ENCODE data around the gene CHTOP.
"Not testable (repeated sequence)": the region's sequence is repeated elsewhere in the genome, so short reads cannot be mapped to it uniquely, and the experiment has no call there.

The CHTOP gene, protein sequence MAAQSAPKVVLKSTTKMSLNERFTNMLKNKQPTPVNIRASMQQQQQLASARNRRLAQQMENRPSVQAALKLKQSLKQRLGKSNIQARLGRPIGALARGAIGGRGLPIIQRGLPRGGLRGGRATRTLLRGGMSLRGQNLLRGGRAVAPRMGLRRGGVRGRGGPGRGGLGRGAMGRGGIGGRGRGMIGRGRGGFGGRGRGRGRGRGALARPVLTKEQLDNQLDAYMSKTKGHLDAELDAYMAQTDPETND

GRCh38 chr1:153633754-153634665, at the start of gene CHTOP:
TSS of gene CHTOP (plus strand) at chr1:153634066. CDS start at chr1:153636589, 2,523 bp downstream.
- peak; percentile 97 for DNase-seq

DNA sequence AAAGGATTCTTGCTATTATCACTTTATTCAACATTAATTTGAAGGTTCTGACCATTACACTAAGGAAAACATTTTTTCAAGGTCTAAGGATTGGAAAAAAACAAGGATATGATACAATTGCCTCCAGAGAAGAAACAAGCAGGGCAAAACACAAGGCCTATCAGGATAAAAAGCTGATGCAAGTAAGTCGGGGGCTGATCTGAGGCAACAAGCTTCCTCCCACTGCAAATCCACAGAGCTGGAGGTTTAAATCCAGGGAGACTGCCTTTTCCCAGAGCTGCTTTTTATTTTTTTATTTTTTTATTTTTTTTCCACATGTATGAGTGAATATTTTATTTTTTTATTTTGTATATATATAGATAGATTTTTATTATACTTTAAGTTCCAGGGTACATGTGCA, 48.9 kb upstream of the CHTOP start:
- DNase-seq, result no peak

DNA sequence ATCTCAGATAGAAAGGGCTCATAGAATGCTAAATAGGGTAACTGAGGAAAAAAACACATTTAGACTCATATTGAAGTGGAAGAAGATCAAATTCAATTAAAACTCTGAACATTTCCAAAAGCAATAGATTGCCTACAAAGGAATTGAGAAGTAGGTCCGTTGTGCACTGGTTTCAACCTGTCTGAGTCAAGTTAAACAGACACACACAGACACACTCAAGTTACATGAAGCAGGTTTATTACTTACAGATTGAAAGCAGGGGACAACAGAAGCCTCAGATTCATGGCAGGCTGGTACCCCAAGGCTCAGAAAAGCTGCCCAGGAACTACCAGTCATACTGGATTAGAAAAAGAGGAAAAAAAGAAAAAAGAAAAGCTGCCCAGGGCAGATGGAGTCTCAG, 47.5 kb upstream of the CHTOP start:
- no peak for DNase-seq

DNA sequence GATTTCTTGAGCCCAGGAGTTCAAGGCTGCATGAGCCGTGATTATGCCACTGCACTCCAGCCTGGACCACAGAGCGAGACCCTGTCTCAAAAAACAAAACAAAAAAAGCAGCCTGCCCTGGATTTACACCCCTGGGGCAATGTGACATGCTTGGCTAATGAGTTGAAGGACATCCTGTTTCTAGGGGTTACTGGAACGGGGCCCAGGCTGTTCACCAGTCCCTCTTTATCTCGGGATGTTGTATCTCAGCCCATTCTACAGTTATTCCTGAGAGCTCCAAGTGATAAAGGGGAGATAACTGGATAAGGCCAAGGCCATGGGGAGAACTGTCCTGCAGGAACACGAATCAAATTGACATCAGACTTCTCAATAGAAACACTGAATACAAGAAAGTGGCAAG, 46.6 kb upstream of the CHTOP start:
- no peak for DNase-seq

DNA sequence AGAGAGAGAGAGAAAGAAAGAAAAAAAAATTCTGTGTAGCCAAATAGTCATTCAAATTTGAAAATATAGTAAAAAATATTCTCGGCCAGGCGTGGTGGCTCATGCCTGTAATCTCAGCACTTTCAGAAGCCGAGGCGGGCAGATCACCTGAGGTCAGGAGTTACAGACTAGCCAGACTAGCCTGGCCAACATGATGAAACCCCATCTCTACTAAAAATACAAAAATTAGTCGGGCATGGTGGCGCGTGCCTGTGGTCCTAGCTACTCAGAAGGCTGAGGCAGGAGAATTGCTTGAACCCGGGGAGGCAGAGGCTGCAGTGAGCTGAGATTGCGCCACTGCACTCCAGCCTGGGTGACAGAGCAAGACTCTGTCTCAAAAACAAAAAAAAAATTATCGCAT, 45.8 kb upstream of the CHTOP start:
- not testable (repeated sequence) for DNase-seq

DNA sequence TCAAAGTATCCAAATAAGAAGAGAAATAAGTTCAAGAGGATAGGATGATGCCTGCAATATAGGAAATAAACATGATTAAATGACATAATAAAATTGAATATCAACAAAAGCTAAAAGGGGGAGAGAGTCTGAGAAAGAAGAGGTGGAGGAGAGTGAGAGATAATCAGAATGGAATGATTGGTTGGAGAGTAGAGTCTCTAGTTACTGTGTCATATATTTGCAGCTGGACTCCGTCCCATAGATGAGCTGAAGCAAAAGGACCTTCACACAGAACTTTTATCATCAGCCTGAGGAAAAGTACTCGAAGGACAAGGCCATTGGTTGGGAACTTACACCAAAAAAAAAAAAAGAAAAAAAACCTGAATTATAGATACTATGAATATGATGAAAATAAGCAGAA, 45.4 kb upstream of the CHTOP start:
- DNase-seq, result no peak

- no peak for DNase-seq
Observed at GRCh38 chr1:153592748-153593147, 41.1 kb upstream of the CHTOP start.

GRCh38 chr1:153597206-153597605, 36.7 kb upstream of the CHTOP start:
- DNase-seq, result no peak

DNA sequence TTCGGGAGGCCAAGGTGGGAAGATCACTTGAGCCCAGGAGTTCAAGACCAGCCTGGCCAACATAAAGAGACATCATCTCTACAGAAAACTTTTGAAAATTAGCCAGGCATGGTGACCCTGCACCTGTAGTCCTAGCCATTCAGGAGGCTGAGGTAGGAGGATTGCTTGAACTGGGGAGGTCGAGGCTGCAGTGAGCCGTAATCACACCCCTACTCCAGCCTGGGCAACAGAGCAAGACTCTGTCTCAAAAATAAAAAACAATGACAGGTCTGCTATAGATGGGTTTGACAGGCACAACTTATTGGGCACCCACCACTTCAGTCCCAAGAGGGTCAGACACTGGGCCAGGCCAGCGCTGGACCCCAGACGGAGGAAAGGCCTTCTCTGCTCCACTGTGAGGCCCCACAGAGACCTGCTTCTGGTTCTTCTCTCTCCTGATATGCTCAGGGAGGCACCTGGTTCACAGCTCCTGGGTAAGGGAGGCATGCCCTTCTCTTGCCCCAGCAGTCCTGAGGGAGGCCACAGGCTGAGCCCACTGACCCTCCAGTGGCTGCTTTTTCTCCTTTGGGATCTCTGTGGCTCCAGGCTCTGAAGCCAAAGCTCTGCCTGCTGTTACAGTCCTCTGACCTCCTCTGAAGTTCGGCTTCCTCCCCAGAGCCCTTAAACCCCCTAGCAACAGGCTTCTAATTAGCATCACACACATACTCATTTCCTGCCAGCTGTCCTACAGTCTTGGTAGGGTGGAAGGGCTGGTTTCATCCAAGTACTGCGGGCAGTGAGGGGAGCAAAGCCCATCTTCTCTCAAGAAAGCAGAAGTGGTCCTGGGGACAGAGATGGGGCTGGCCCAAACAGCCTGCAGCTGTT, 35.3 kb upstream of the CHTOP start:
- DNase-seq, result peak; percentile 25

- no peak for DNase-seq
Observed at GRCh38 chr1:153599847-153600246, 34.0 kb upstream of the CHTOP start.

GRCh38 chr1:153602749-153603148, 31.1 kb upstream of the CHTOP start:
- DNase-seq, result no peak

DNA sequence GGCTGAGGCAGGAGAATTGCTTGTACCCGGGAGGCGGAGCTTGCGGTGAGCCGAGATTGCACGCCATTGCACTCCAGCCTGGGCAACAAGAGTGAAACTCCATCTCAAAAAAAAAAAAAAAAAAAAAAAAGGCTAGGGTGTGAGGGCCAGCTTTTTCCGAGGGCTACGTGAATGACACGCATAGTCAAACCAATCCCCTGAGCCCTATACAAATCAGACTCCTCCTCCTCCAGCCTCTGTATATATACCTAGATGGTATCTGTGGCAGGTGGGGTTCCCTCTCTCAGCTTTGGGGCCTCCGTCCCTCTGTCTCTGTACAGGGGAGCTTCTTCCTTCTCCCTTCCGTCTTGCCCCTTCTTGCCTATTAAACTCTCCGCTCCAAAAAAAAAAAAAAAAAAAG, 27.7 kb upstream of the CHTOP start:
- no peak for DNase-seq

- no peak for DNase-seq
Observed at GRCh38 chr1:153607381-153607780, 26.5 kb upstream of the CHTOP start.

GRCh38 chr1:153608089-153608682, 25.7 kb upstream of the CHTOP start:
- DNase-seq, result no peak

DNA sequence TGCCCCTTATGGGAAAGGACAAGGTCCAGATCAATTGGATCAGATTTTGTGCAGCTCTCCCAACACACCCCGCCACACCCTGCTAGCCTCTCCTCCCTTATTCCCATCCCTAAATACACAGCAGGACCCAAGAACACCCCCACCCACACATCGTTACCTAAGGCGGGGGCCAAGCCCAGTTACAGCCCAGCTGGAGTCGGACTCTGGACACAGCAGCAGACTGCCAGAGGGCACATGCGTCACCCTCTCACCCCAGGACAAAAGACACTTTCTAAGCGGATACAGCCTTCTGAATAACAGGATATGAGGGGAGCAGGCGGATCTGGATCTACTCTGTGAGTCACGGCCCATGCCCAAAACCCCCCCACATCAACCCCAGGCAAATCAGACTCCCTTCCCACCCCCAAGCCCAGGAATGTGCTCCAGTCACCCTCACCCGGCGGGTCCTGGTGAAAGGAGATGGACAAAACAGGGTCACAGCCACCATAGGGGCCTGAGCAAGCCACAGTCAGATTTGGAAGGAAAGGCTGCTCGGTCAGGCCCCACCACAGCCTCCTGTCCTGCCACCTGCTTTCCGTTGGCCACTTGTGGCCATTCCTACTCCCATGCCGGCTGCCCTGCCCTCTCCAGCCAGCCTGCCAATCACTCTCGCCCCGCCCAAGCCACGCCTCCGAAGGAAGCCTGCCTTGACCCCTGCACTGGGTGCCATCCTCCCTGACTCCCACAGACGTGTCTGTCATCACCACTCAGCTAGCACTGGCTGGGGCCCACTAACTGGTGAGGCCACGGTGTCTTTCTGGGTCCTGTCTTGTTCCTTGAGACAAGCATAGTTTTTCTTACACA, 24.9 kb upstream of the CHTOP start:
- no peak for DNase-seq

DNA sequence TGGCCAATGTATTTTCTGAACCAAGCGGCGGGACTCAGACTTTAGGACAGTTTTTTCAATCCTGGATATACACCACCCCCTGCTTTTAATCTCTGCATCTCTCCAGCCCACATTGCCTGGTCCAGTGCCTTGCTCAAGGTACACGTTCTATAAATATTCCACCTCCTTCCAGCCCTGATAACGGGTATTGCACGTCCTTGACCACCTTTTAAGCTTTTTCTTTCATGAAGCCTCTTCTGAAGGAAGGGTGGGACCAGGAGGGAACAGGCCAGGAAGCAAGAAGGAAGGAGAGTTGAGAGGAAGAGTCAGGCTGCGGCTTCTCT, 24.3 kb upstream of the CHTOP start:
- no peak for DNase-seq

GRCh38 chr1:153610334-153610733, 23.5 kb upstream of the CHTOP start:
- DNase-seq, result no peak

- no peak for DNase-seq
Observed at GRCh38 chr1:153610811-153611301, 23.0 kb upstream of the CHTOP start.

DNA sequence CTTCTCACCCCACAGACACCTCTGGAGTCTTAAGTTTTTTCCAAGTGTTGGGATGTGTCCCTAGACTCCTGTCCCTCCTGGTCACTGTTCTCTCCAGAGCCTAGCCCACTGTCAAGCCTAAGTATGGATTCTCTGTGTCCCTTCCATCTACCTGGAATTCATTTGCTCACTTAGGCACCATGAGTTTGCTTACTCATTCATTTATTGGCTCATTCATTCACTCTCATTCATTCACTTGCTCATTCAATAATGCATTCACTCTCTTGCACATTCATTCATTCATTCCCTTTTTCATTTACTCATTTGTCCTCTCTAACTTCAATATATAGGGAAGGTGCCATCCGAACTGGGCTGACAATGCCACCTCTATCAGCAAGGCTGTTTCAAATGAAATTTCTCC, 22.5 kb upstream of the CHTOP start:
- no peak for DNase-seq

DNA sequence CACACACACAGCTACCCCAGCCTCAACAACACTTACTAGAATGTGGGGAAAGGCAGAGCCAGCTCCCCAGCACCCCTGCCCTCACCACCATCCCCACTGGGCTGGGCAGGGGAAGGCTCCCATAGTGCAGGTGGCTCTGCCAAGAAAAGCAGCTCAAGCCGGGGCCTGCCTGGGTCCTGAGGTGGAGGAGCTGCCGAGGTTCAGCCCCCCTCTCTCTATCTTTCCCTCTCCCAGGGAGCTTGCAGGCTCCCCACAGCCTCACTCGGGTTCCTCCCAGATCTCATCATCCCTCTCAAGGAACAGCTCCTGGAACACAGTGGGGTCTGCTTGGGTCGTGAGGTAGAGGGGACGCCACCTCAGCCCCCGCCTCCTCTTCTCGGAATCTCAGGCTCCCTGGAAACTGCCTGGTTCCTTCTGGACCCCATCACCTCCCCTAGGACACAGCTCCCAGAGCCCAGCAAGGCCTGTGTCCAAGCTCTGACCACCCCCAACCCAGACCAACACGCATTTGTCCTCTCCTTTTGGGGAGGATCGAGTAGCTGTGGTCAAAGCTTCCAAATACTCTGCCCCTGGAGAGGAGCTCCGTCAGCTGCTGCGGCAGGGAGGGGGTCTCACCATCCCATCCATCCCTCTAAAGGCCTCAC, 21.6 kb upstream of the CHTOP start:
- no peak for DNase-seq

- DNase-seq, result no peak
Observed at GRCh38 chr1:153612755-153613331, 21.0 kb upstream of the CHTOP start, which contains the start of gene S100A16. TSS of gene S100A16 (minus strand) at chr1:153613137. CDS start at chr1:153608151, 4,986 bp downstream.
